ENCODE measurements around the gene C6orf163.
"Not testable (repeated sequence)": the region's sequence is repeated elsewhere in the genome, so short reads cannot be mapped to it uniquely, and the experiment has no call there.

C6orf163 gene

DNA sequence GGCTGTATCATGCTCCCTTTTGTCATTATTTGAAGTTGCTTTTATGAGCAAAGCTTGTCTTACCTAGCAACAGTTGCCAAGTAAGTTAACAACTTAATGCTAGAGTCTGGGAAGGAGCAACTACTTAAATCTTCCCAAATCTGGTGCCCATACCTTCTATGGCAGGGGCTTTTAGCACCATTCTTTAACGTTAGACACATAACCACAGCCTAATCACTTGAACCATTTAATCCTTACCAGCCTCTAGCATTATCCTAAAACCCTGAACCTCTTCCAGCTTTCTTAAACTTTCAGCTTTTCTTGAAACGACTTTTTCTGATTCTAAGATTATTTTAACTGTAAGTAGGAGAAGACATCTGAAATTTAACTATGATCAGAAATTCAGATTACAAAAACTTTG, at the start of gene C6orf163:
Gene C6orf163 (plus strand): TSS at position 83 of the 400 bp plus-strand sequence. CDS start 287 bp downstream, at position 370.
- no peak for DNase-seq (ENCODE audit: low spot score)

DNA sequence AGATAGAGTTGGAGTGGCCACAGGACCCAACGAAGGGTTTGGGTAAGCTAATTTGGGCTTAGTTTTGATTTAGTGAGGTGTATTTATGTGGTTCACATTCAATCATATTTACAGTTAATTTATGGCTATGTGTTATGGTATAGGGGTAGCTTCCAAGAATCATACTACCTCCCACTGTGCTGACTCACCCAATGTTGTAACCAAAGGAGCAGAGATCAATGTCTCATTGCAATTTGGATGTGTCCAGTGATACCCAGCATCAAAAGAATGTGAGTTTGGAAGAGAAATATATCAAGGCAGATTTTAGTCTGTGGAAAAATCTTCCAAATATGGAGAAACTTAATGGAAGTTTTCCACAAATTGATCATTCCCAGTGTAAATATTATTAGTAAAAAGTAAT, 47.5 kb upstream of the C6orf163 start:
- DNase-seq (ENCODE audit: low spot score) = no peak

DNA sequence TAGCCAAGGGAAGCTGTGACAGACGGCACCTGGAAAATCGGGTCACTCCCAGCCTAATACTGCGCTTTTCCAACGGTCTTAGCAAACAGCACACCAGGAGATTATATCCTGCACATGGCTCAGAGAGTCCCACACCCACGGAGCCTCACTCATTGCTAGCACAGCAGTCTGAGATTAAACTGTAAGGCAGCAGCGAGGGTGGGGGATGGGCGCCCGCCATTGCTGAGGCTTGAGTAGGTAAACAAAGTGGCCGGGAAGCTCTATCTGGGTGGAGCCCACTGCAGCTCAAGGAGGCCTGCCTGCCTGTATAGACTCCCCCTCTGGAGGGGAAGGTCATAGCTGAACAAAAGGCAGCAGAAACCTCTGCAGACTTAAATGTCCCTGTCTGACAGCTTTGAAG, 43.3 kb upstream of the C6orf163 start:
- not testable (repeated sequence) for DNase-seq (ENCODE audit: low spot score)

DNA sequence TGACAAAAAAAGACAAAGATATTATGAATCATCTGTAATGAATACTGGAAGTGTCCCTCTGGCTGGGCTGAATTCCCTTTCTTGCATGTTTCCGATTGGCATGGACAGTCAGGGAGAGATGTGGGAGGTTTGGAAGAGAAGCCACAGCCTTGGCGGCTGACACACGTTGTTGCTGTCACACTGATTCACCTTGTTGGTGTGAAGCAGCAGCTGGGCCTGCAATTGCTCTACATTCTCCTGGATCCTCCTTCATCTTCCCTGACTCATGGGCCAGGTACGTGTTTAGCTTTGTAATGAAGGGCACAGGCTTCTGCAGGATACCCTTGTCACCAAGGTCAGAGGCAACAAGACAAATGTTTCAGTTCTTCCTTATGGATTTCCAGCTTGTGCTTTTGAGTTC, 35.6 kb upstream of the C6orf163 start:
- no peak for DNase-seq (ENCODE audit: low spot score)

DNA sequence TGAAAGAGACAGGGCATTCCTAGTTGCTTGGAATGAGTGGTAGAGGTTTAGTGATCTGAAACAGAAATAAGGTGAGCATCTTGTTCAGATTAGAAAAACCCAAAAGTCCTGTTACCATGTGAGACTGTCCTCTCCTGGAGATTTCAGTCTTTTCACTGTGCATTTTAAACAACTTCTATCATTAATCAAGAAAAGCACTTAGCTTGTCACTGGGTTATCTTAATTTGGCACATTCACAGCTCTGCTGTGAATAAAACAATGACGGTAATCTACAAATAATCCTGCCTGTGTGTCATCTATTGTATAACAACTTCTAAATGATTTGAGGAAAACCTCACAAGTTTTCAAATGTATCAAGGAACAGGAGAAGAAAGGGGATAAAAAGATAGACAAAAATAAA, 31.8 kb upstream of the C6orf163 start:
- DNase-seq (ENCODE audit: low spot score) = no peak

DNA sequence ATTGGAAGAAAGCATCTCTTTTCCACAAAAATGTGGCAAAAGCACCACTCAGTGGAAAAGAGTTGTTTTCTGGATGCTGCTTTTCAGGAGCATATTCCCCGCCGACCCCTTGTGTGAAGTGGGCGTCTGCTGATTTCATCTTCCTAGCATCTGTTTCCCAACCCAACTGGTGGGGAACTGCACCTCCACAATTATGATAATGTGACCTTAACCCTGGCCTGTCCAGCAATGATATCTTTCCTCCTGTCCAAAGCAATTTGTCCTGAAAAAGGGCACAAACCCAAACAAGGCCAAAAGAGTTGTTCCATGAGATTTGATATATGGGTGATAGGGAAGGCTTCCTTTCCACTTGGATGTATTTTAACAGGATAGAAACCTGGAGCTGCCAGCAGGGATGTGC, 29.5 kb upstream of the C6orf163 start:
- DNase-seq (ENCODE audit: low spot score) = no peak

DNA sequence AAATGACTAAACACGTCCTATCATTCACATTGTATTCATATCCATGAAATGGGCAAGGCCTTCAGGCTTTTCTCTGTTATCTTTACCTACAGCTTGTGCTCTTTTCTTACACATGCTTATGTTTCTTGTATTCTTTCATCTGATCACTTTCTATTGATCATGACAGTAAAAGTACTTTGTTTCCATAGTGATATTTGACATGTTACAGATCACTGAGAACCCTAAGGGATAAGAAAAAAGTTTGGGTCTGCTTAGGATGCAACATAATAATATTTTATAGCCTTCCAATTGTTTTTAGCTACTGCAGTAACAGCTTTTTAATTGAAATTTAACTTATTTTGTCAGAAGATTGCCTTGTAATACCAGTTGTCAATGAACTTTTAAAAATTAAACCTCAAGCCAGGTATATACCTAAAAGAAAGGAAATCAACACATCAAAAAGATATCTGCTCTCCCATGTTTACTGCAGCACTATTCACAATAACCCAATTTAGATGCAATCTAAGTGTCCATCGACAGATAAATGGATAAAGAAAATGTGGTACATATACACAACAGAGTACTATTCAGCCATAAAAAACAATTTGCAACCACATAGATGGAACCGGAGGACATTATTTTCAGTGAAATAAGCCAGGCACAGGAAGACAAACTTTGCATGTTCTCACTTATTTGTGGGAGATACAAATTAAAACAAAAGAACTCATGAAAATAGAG, 25.2 kb upstream of the C6orf163 start:
- DNase-seq (ENCODE audit: low spot score) = no peak

DNA sequence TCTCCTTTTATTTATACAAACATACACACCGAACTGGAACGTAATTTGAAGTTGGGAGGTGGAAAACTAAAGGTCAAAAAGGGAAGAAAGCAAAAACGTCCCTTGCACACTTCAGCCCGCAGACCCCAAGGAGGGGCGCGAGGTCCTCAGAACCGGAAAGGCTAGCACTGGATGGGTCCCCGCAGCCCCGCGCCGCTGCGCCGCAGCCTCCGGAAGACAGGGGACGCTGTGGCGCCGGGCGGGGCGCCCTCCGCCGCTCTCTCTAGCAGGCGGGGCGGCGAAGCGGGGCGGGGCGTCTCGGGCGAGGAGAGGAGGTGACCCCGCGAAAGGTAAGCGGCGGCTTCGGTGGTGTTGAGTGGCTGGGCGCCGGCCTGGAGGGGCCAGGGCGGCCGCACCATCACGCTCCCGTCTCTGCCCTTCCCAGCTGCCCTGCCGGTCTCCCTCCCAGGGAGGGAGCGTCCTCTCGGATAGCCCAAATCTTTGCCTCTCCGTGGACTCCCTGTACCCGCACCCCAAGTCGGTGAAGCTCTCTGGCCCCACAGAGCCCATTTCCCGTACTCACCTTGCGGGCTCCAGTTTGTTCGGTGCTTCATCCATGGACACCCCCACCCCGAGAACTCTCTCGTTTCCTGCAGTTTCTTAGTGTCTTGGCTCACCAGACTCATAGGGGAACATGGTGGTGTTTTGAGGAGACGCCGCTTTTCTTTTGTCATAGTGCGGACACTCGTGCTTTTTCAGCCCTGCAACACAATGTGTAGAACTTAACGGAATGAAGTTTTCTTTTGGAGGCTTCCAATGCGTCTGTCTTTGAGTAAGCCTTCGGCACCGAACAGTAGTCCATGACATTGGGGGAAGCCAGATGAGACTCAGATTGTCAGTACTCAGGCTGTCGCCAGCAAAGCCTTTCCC, 22.1 kb upstream of the C6orf163 start, which contains the start of gene SMIM8:
Gene SMIM8 (plus strand): TSS at position 285 of the 909 bp plus-strand sequence. CDS start 14,444 bp downstream, outside the sequence.
- peak; percentile 55 for DNase-seq (ENCODE audit: low spot score)

DNA sequence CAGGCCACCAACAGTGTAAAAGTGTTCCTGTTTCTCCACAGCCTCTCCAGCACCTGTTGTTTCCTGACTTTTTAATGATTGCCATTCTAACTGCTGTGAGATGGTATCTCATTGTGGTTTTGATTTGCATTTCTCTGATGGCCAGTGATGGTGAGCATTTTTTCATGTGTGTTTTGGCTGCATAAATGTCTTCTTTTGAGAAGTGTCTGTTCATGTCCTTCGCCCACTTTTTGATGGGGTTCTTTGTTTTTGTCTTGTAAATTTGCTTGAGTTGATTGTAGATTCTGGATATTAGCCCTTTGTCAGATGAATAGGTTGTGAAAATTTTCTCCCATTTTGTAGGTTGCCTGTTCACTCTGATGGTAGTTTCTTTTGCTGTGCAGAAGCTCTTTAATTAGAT, 20.7 kb upstream of the C6orf163 start:
- DNase-seq (ENCODE audit: low spot score) = not testable (repeated sequence)

DNA sequence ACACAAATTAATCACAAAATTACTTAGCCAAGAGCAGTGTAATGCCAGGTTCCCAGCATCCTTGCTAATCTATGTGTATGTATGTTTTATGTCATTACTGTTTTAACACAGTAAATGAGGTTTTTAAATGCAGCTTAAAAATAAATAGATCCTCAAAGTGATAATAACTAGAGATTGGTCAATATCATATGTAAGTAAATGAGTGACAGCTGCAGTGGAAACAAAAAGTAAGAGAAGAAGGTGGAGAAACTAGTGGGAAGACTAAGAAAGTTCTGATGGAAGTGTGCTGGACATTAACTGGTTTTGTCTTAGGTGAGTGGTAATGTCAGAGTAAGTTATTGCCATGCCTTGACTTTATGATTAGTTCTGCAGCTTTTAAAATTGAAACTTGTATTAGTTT, 13.7 kb upstream of the C6orf163 start:
- DNase-seq (ENCODE audit: low spot score) = no peak

DNA sequence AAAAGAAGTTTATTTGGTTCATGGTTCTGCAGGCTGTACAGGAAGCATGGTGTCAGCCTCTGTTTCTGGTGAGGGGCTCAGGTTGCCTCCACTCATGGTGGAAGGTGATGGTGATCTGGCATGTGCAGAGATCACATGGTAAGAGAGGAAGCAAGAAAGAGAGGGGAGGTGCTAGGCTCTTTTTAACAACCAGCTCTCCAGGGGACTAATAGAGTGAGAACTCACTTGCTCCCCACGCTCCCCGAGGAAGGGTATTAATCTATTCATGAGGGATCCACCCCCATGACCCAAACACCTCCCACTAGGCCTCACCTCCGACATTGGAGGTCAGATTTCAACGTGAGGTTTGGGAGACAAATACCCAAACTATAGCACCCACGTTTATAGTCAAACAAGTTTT, 11.6 kb upstream of the C6orf163 start:
- no peak for DNase-seq (ENCODE audit: low spot score)

DNA sequence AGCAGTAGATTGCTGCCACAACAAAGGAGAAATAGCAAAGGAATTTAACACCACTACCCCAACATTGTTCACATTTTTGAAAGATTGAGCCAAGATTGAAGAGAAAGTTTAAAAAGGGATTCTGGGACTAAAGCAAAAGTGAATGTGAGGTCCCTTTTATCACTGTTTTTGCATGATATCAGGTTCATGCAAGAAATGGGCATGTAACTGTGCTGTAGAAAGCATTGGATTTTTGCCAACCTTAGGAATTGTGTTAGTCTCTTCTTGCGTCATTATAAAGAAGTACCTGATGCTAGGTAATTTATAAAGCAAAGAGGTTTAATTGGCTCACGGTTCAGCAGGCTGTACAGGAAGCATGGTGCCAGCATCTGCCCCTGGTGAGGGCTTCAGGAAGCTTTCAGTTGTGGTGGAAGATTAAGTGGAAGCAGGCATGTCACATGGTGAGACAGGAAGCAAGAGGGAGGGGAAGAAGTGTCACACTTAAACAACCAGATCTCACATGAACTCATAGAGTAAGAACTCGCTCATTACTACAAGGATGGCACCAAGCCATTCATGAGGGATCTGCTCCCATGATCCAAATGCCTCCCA, 10.9 kb upstream of the C6orf163 start:
- DNase-seq (ENCODE audit: low spot score) = no peak

DNA sequence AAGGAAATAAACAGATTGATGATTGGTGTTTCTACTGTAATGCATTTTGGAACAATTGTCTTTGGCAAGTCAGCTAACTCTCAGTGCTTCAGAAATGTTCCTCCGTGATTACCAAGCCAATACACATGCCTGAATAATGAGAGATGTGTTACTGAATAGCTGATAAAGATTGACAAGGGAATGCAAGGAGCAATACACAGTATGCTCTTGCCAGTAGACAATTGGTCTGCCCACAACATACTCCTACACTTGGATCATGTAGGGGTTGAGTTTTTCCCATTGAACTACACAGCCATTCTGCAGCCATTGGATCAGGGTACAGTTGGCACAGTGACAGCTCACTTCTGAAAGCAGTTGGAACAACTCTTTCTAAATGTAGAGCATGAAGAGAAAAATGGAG, 9.9 kb upstream of the C6orf163 start:
- DNase-seq (ENCODE audit: low spot score) = no peak

DNA sequence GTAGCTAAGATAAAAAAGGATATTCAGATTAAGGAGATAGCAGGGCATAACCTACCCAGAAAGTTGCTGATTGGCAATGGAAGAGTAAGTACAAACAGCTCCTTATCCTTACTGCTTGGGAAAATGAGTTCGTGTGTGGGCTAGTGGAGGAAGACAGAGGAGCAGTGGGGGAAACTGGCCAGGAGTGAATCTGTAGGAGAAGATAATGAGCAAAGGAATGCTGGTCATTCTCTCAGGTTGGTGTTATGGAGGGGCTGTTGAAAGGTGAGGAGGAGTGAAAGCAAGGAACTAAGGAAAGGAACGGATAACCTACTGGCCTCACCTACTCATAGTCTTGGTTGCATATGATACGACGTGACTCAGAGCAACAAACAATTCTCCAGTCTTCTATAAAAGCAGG, 8.2 kb upstream of the C6orf163 start:
- DNase-seq (ENCODE audit: low spot score) = no peak

DNA sequence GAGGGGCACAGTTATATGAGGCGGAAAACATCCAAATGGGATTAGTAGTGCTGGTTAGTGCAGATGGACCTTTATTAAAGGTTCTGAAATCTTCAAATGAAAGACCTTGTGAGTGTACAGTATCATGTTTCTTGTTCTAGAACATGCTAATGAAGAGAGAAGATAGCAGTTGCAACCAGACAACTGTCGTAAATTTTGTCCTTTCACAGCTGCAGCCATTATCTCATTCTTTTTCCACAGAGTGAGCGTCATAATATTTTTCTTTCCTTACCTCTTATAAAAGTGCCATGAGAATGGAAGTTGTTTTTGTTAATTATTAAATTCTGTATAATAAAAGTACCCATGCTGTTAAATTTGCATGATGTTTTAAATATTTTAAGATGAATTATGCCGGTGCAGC, 4.4 kb upstream of the C6orf163 start:
- DNase-seq (ENCODE audit: low spot score) = no peak

DNA sequence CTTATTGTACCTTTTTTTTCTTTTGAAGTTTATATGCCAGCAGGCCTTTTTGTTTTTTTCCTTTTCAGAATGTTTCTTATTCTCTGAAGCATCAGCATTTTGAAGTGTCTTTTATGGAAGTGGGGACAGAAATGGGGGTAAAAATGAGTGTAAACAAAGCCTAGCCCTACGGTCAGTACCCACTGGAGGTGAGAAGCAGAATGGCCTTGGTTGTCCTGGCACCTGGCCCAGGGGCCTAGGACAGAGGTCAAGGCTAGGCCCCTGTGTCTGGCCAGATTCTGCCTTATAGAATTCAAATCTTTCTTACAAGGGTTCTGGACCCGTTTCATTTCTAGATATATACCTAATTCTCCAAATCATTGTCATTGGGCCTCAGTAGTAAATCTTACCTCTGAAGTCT, 3.5 kb upstream of the C6orf163 start:
- no peak for DNase-seq (ENCODE audit: low spot score)

DNA sequence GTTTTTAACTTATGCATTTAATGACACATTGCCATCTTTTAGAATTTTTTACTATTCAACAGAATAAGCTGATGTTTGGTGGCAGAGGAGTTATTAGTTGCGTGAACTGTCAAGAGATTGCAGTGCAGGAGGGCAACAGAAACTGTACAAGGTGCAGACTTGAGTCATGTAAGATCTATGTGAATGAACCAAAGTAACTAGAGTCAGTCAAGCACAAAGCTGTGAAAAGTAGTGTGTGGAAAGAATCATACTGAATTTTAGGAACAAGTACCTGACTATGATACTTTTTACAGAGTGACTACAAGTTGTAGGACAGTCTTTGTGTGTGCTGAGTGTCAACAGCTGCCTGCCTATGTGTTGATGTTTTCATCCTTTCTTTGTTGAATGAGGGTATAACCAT, 2.7 kb upstream of the C6orf163 start:
- DNase-seq (ENCODE audit: low spot score) = no peak

DNA sequence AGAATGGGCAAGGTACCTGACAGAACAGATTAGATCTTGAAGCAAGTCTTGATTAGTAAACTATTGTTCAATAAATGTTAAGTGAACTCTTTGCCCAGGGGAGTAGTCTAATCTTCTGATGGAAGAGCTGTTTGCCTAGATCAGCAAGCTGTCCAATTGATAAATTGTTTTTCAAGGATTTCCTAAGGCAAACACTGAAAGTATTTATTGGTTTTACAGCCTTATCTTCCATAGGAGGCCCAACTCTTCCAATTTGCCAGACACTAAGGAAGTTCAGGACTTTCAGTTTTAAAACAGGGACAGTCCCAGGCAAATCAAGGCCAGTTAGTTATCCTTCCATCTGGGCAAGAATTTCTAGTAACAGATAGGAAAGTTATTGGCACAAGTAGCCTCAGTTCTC, 1.8 kb upstream of the C6orf163 start:
- no peak for DNase-seq (ENCODE audit: low spot score)

DNA sequence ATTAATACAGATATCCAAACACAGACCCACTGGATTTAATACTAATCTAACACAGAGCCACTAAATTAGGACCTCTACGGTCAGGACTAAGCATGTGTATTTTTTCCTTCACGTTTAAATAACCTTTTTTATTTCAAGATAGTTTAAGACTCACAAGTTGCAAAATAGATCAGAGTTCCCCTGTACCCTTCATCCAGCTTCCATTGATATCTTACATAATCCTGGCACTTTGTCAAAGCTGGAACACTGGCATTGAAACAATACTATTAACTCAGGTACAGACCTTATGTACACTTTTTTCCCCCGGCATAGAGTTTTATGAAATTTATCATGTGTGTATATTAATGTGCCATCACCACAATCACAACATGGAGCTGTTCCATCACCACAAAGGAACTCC, 2.1 kb downstream of the C6orf163 start:
- no peak for DNase-seq (ENCODE audit: low spot score)

DNA sequence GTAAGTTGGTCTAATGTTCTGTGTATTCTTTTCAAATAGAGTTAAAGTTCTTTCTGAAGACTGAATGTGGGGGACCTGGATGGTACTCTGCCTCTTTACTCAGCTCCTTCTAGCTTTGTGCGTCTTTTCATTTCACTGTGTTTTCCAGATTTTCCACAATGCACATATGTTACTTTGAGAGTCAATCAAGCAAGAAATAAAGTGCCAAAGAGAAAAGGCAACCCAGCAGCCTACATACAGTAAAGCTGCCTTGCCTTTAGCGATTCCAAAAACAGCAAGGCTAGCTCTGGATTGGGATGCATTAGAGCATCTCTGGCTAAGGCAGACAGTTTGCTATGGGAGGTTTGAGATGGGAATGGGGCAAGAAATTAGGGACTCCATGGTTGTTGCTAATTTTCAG, 5.3 kb downstream of the C6orf163 start:
- DNase-seq (ENCODE audit: low spot score) = no peak

DNA sequence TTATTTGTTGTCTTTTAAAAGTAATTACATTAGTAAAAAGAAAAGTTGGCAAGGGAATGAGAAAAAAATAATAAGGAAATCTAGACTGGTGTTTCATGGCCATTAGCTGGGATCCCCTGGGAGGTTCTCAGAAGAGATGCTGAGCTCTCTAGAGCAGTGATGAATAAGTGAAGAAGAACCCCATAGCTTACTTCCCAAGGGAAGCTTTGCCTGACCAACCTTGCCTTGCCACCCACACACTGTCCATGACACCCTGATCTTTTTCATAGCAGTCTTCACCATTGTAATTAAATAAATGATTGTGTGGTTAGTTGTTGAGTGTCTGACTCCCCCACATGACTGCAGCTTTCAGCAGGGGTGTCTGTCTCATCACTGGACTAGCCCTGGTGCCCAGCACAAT, 5.9 kb downstream of the C6orf163 start:
- DNase-seq (ENCODE audit: low spot score) = no peak

DNA sequence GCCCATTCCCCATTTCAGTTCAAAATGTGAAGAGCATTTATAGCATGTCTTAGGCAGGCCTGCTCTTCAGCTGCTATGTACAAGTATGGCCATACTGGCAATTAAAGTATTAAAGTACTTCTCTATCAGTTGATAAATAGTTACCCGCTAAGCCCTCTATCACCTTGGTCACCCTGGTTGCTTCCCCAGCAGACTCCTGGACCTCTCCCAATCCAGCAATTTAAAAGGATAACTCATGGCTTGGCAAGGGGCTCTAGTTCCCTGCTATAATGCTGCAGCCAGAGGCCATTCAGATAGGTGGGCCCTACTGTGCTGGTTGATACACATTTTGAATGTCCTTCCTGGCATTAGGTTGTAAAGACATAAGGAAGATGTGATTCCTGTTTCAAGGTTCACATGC, 7.0 kb downstream of the C6orf163 start:
- DNase-seq (ENCODE audit: low spot score) = no peak

DNA sequence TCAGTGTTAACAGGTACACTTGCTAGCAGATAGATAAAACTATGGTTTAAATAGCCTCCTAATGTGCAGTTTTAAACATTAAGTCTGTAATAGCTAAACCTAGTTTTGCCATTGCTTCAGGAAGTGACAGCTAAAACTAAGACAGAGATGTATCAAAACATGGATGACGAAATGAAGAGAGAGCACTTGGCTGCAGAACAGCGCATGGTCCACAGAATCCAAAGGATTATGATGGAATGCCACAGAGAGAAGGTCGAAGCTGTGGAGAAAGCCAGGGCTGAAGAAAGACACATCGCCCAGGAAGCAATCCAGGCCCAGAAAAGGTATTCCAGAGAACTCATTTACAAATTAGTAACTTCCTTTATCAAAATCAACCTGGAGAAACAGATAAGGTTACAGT, 11.6 kb downstream of the C6orf163 start:
- no peak for DNase-seq (ENCODE audit: low spot score)

Measured in pons (tissue), 1 donor.